Cortex of kidney (tissue), 1 donor: Measurements from ENCODE around the gene UVRAG.
"Not testable (repeated sequence)": the region's sequence is repeated elsewhere in the genome, so short reads cannot be mapped to it uniquely, and the experiment has no call there.

Source experiments
- DNase-seq: peaks from one replicate; lab custom pipeline; 2025; lab: John Stamatoyannopoulos, UW

The UVRAG gene

DNA sequence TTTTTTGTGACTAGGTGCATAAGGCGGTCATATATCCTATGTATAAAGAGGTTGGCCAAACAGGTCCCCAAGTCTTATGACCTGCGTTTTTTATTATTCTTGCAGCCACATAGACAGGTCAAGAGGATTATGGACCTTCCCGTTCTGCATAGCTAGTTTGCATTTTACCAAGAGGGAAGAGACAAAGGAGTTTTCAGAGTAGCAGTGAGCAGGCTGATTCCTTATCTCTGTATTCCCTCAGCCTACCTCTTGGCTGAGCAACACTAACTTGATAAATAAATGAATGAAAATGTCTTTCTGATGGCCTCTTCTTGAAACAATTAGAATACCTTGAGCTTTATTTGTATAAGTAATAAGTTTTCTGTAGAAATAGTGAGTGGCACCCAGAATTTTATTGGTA is 210.8 kb downstream of the UVRAG start:
- DNase-seq: no peak

GRCh38 chr11:76026281-76026680 is 211.3 kb downstream of the UVRAG start:
- no peak for DNase-seq

- DNase-seq: no peak
Measured at GRCh38 chr11:76026862-76027261, 211.9 kb downstream of the UVRAG start.

DNA sequence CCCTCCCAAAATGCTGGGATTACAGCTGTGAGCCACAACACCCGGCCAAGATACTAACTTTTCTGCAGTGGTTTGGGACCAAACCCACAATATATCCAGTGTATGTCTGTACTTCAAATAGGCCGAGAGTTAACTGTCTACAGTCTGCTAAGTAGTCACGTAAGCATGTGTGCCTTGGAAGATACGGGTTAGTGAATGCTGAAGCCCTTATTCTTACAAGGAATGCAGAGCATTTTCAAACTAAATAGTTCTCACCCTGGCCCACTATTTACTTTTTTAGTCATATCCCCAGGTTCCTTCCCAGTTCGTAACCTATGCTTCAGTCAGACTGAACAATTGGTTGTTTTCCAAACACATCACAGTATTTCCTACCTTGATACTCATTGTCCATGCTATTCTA is 215.3 kb downstream of the UVRAG start:
- no peak for DNase-seq

DNA sequence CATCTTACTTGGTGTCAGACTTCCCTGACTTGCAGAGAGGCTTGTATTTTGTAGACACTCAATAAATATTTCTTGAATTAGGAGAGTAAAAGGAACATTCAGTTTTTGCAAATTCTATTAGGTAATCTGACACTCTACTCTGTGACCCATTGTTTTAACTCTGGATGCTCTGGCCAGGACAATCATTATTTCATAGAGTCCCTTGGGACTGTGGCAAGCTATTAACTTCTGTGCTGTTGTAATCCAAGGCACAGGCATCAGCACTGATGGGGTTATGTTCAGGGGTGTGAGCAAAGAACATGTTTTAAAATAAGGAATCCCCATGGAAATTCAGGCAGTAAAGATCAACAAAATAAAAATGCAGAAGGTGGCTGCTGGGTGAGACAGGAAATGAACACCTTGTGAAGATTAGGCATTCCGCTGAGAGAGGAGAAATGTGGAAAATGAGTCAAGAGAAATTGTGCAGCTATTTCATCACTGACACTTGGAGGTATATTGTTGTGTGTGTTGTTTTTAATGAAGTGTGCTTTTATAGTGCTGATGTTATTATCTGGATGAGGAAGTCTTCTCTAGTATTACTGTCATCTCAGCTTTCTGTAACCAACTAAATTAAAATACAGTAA is 216.1 kb downstream of the UVRAG start:
- no peak for DNase-seq

- no peak for DNase-seq
Measured at GRCh38 chr11:76033699-76034098, 218.7 kb downstream of the UVRAG start.

- DNase-seq: no peak
Measured at GRCh38 chr11:76035020-76035419, 220.0 kb downstream of the UVRAG start.

- no peak for DNase-seq
Measured at GRCh38 chr11:76038608-76039007, 223.6 kb downstream of the UVRAG start.

DNA sequence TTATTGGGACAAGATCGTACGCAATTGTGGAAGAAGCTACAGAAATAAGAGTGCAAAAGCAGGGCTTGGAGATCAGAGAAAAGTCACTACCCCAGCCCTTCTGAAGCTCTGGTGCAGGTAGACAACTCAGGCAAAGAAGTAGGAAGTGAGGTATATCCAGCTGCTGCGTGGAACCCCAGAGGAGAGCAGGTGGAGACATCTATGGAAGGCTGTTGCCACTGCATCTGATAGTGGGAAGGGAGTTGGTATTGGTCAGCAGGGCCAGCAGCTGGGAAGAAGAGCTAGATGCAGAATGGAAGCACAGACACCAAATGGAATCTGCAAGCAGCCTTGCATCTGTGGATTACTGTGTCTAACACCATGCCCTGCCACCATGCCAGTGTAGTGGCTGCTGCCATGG is 226.2 kb downstream of the UVRAG start:
- no peak for DNase-seq

DNA sequence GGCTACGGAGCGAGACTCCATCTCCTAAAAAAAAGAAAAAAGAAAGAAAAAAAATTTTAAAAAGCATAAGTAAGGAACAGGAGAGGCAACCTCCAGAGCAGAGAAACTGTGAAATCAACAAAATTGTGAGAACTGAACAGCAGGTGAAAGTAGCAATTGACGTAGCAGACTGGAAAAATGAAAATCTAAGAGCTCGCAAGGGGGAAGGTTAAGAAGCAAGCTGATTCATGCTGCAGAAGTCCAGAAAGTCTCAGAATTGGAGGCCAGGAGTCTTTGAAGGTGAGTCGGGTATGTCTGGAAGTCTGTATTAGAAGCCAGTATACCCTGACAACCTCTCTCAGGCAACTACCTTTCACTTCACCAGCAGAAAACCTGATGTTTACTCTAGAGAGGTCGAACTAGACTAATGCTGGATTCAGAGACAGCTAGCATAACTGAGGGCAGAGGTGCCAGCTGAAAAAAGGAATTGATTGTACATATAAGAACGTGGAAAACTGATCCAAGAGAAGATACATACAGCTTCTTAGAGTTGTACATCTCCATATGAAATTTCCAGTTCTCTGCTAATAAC is 229.8 kb downstream of the UVRAG start:
- no peak for DNase-seq

GRCh38 chr11:76047231-76047630 is 232.2 kb downstream of the UVRAG start:
- no peak for DNase-seq

DNA sequence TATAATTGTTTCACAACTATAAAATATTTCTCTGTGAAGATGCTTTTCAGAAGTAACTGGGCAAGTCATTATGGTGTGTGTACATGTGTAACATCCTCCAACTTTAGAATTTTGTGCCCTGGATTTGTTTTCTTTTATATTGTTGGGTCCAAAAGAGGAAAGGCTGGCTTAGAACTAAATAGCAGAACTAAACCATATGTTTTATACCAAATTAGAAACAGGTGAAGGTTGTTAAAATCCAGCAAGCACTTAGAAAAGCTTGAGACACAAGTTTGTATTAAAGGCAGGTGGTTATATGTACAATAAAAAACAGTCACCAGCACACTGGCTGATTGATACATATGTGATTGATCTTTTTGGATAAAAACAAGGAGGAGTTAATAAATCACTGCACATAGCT is 232.8 kb downstream of the UVRAG start:
- DNase-seq: no peak

DNA sequence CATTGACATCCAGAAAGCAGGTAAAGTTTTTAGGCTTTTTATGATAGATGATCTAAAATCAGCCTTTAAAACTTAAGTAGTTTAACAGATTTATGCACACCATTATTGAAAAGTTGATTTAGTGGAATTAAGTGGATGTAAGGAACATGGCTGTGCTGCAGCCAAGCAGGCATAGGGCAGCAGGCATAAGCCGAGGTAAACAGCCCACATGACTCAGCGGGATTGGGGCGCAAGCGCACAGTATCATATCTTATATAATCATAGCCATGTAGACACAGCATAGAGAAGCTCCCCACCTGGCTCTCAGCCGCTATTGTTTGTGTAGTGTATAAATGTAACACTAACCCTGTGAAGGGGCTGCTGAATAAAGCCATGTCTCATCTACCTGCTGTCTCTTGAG is 233.8 kb downstream of the UVRAG start:
- no peak for DNase-seq

DNA sequence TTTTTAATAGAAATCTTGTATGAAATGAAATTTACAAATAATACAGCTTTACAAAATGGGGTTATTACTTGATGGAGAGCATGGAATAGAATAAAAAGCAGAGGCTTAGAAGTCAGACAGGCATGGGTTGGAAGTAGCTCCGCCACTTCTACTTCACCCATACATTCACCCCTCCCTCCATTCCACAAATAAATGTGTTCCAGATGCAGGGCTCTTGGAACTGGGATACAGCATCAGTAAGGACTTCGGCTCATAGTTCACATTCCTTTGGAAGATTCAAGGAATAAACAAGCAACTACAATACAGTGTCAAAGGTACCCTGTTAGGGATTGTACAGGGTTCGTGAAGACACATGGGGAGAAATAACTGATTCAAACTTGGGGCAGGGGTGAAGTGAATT is 234.5 kb downstream of the UVRAG start:
- DNase-seq: no peak

DNA sequence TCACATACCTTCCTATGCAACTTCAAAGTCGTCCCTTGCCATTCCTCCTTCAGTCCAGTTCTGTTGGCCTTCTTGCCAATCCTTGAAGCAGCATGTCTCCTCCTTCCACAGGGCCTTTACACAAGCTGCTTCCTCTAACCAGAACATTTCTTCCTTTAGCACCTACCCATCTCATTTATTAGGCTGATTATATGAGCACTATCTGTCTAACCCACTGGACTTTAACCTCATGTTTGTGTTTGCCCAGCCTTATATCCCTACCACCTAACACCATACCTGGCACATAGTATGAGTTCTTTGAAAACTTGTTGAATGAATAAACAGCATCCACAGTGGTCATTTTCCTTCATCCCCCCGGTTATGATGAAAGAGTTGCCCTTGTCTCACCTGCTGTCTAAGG is 236.9 kb downstream of the UVRAG start:
- no peak for DNase-seq

DNA sequence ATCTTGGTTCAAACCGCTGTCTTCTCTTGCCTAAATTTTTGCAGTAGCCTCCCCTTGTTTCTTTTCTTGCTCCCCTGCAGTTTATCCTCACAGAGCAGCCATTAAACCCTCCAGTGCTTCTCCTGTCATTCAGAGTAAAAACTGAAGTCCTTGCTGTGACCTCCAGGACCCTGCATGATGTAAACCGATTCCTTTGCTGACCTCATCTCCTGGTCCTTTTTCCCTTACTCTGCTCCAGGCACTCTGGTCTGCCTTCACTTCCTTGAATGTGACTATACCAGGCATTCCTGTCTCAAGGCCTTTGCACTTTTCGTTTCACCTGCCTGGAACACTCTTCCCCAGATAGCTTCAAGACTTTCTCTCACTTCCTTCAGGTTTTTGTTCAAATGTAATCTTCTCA is 239.3 kb downstream of the UVRAG start:
- no peak for DNase-seq

- DNase-seq: no peak
Measured at GRCh38 chr11:76056876-76057275, 241.9 kb downstream of the UVRAG start.

DNA sequence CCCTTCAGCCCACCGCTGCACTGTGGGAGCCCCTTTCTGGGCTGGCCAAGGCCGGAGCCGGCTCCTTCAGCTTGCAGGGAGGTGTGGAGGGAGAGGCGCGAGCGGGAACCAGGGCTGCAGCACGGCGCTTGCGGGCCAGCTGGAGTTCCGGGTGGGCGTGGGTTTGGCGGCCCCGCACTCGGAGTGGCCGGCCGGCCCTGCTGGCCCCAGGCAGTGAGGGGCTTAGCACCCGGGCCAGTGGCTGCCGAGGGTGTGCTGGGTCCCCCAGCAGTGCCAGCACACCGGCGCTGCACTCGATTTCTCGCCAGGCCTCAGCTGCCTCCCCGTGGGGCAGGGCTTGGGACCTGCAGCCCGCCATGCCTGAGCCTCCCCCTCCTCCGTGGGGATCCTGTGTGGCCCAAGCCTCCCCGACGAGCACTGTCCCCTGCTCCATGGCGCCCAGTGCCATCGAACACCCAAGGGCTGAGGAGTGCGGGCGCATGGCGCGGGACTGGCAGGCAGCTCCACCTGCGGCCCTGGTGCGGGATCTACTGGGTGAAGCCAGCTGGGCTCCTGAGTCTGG is 245.5 kb downstream of the UVRAG start:
- not testable (repeated sequence) for DNase-seq

DNA sequence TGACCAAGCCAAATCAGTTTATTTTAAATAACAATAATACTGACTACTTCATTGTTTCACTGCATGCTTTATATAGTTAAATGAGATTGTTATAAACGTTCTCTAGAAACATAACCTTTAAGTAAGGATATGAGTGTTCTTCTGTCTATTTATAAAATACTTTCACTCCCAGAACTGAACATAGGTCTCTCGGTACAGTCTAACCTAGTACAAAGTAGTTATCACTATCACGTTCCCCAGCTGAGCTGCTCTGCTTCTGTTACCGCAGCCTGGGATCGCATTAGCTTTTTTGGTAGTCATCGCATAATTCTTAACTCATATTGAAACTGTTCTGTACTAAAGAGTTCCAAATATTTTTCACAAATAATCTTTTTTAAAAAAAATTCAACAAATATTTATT is 247.7 kb downstream of the UVRAG start:
- DNase-seq: no peak

DNA sequence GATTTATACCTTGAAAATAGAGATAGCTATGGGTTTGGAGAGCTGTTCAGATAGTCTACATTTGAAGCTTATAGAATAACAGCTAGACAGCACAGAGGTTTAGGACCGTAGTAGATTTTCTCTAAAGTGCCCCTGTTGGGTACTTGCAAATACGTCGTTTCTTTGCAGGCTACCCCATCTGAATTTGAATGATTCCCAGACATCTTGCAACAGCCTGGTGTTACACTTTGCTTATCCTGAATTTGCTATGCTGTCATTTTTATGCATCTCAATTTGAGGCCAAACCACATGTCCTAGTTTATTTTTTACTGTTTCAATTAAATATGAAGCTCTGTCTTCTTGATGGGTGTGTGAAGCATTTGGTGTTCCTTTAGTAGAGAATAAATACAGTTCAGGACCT is 249.2 kb downstream of the UVRAG start:
- DNase-seq: no peak

DNA sequence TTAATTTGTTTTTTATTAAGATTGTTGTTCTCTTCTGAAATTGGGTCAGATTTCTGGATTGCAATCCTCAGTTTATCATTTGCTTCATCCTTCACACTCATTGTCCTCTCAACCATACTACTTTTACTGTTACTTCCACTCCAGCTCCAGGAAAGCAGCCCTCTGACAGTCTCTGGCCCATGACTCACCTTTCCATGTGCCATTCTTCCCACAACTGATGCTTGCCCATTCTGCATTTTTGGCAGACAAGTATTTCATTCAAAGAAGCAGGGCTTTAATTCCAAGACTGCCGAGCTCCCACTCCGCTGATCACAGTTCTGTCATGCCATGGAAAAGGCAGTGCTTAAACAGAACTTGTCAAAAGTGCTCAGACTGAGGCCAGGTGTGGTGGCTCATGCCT is 252.1 kb downstream of the UVRAG start:
- no peak for DNase-seq

DNA sequence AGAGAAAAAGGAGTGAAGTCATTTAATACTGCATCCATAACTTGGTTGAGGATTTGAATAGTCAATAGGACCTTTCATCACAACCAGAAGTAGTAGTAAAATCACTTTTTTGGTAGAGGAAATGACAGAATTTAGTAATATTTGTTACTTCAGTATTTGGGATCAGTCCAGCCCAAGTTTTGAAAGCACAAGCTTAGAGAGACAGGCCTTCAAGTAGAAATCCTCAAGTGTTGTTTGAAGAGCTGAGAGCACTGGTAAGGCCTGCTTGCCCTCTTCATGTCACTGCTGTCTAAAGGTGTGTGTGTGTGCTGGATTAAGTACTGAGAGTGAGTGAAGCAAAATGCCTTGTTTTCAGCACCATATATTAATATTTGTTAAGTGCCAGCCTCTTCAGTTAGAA is 254.0 kb downstream of the UVRAG start:
- DNase-seq: no peak

DNA sequence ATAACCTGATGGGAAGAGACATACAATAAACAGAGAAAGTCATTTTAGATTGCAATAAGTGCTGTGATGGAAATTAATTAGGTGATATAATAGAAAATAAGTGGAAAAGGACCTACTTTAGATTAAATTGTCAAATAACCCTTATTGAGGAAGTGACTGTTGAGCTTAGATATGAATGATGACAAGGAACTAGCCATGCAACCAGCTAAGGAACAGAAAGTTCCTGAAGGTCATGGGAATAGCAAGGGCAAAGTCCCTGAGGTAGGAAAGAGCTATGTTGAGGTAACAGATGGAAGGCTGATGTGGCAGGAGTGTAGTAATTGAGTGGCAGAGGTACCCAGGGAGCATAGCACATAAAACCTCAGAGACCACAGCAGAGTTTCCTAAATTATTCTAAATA is 256.1 kb downstream of the UVRAG start:
- DNase-seq: no peak

- no peak for DNase-seq
Measured at GRCh38 chr11:76073724-76074123, 258.7 kb downstream of the UVRAG start.
